SH-SY5Y (cell line): ENCODE results near the gene COL24A1.

Experiments used
- GATA2 ChIP-seq: IDR thresholded peaks from 2 replicates; pipeline ENCODE4 v1.6.1; 2011; ENCODE audit warnings: mild to moderate bottlenecking, low read depth, low read length
- GATA3 ChIP-seq: IDR thresholded peaks from 2 replicates; pipeline ENCODE4 v1.6.1; 2011; ENCODE audit warnings: low read depth, mild to moderate bottlenecking, low read length, moderate library complexity

GRCh38 chr1:86018283-86018923 is 138.2 kb downstream of the COL24A1 start:
- TF ChIP-seq GATA2 = no peak
- no peak for TF ChIP-seq GATA3
